Small intestine (tissue), 7 donors: ENCODE measurements around the gene TRPM3. TPM values are rescaled to one million over a fixed set of nuclear protein-coding genes. Genes with fewer than 3 reads are reported as not detected.

Experiments used
- DNase-seq, 2 donors: peaks; one replicate each; pipeline versions ENCODE4 v3.0.0 to v3.0.0-alpha.2; 2013
- FAIRE-seq: peaks from 2 replicates; lab custom pipeline; 2012; peaks lifted over from hg19 to GRCh38; lab: Jason Lieb, UNC
- H3K27ac ChIP-seq, 3 donors: one replicate each; pipeline ENCODE4 v1.5.1; 2013; ENCODE audit warnings: low read length in 2 of 3, mild to moderate bottlenecking in 2 of 3, control low read depth in 1 of 3, inconsistent platforms in 1 of 3, low read depth in 1 of 3, moderate library complexity in 1 of 3
- H3K27me3 ChIP-seq, 3 donors: one replicate each; pipeline ENCODE4 v1.6.1; 2013; ENCODE audit warnings: low read length in 3 of 3, inconsistent platforms in 1 of 3; ENCODE audit not compliant: control insufficient read depth in 3 of 3, insufficient read depth in 3 of 3
- H3K36me3 ChIP-seq, 3 donors: one replicate each; pipeline ENCODE4 v1.6.1; 2013; ENCODE audit warnings: low read length in 3 of 3, inconsistent platforms in 1 of 3, low read depth in 1 of 3, mild to moderate bottlenecking in 1 of 3, moderate library complexity in 1 of 3; ENCODE audit not compliant: control insufficient read depth in 3 of 3, insufficient read depth in 2 of 3
- H3K4me1 ChIP-seq, 3 donors: one replicate each; pipeline ENCODE4 v1.6.1; 2013; ENCODE audit warnings: low read length in 2 of 3, inconsistent platforms in 1 of 3, low read depth in 1 of 3, mild to moderate bottlenecking in 1 of 3, moderate library complexity in 1 of 3; ENCODE audit not compliant: control insufficient read depth in 3 of 3, insufficient read depth in 2 of 3
- H3K4me3 ChIP-seq, 3 donors: one replicate each; pipeline ENCODE4 v1.5.1; 2013; ENCODE audit warnings: low read length in 3 of 3, control low read depth in 1 of 3, inconsistent platforms in 1 of 3, low read depth in 1 of 3, mild to moderate bottlenecking in 1 of 3, moderate library complexity in 1 of 3
- H3K9me3 ChIP-seq, 2 donors: one replicate each; pipeline ENCODE4 v1.6.1; 2013; ENCODE audit warnings: low read depth in 1 of 2, low read length in 1 of 2; ENCODE audit not compliant: control insufficient read depth in 2 of 2, insufficient read depth in 1 of 2
- WGBS, 3 donors: extraction: QIAGEN DNeasy Blood & Tissue Kit; methylation state at CpG; one replicate each; pipeline ENCODE4 v1.1.7; 2013; 5-methylcytosine and 5-hydroxymethylcytosine counted together
- polyA plus RNA-seq, 4 donors: library from polyadenylated mRNA; stranded (reverse) in 3 of 4; unstranded in 1 of 4; fragments of 200-250 nt in 3 of 4; fragments of 120-200 nt in 1 of 4; gene quantifications; one replicate each; pipeline versions ENCODE4 v1.2.1 to v1.2.3, GENCODE V29; 2013
- donor health status: healthy with polysubstance abuse.
- donor health status: control.
- donor health status: control.
- donor health status: Bipolar disorder and iron deficiency.
- donor health status: healthy.

The TRPM3 gene
- polyA plus RNA-seq, 4 donors = 0.15 to 2.5 (median 0.78) TPM

- Histone ChIP-seq H3K27me3 (no peaks in the 10 kb centered on the region), H3K36me3 (no peaks in the 10 kb centered on the region), H3K27ac (no peak overlapping the region), H3K4me1 (no peaks in the 10 kb centered on the region), H3K4me3 (no peak overlapping the region), H3K9me3 (no peaks in the 10 kb centered on the region)
- DNase-seq (no peak), FAIRE-seq (no peak)
Observed at GRCh38 chr9:70964861-70965260, 156.6 kb downstream of the TRPM3 start.

GRCh38 chr9:70963554-70963953 is 157.9 kb downstream of the TRPM3 start:
- Histone ChIP-seq H3K27ac (no peak overlapping the region), H3K9me3 (no peaks in the 10 kb centered on the region), H3K4me3 (no peak overlapping the region), H3K4me1 (no peaks in the 10 kb centered on the region), H3K36me3 (no peaks in the 10 kb centered on the region), H3K27me3 (no peaks in the 10 kb centered on the region)
- DNase-seq (no peak), FAIRE-seq (no peak)
- WGBS, 3 donors = 74 to 76% (median 76%) methylated on average over 3 of the region's 3 CpGs

- Histone ChIP-seq H3K36me3 (no peaks in the 10 kb centered on the region), H3K9me3 (no peaks in the 10 kb centered on the region), H3K27me3 (no peaks in the 10 kb centered on the region), H3K27ac (no peak overlapping the region), H3K4me3 (no peak overlapping the region), H3K4me1 (no peaks in the 10 kb centered on the region)
- no peak for FAIRE-seq
- 72 to 80% (median 80%) methylated on average over 4 of the region's 4 CpGs for WGBS, 3 donors
- DNase-seq = no peak
Observed at GRCh38 chr9:70962761-70963440, 158.5 kb downstream of the TRPM3 start.

- no peaks in the 10 kb centered on the region for H3K4me1 ChIP-seq
- H3K27ac ChIP-seq = no peak overlapping the region
- H3K36me3 ChIP-seq = no peaks in the 10 kb centered on the region
- FAIRE-seq = no peak
- no peak for DNase-seq
- H3K9me3 ChIP-seq = no peaks in the 10 kb centered on the region
- WGBS, 3 donors = 74 to 91% (median 85%) methylated on average over 2 of the region's 2 CpGs
- H3K4me3 ChIP-seq = no peak overlapping the region
- H3K27me3 ChIP-seq = no peaks in the 10 kb centered on the region
Observed at GRCh38 chr9:70959366-70959765, 162.1 kb downstream of the TRPM3 start.

GRCh38 chr9:70954596-70955143 is 166.8 kb downstream of the TRPM3 start:
- DNase-seq (no peak), FAIRE-seq (no peak)
- Histone ChIP-seq H3K9me3 (no peaks in the 10 kb centered on the region), H3K4me1 (no peaks in the 10 kb centered on the region), H3K4me3 (no peak overlapping the region), H3K27me3 (no peaks in the 10 kb centered on the region), H3K27ac (no peak overlapping the region), H3K36me3 (no peaks in the 10 kb centered on the region)
- WGBS, 3 donors = 70 to 78% (median 72%) methylated on average over 8 of the region's 8 CpGs

GRCh38 chr9:70954126-70954525 is 167.3 kb downstream of the TRPM3 start:
- Histone ChIP-seq H3K9me3 (no peaks in the 10 kb centered on the region), H3K27me3 (no peaks in the 10 kb centered on the region), H3K36me3 (no peaks in the 10 kb centered on the region), H3K4me1 (no peaks in the 10 kb centered on the region), H3K4me3 (no peak overlapping the region), H3K27ac (no peak overlapping the region)
- FAIRE-seq (no peak), DNase-seq (no peak)
- 31 to 74% (median 61%) methylated on average over 1 of the region's 1 CpG for WGBS, 3 donors

GRCh38 chr9:70951749-70952727 is 169.4 kb downstream of the TRPM3 start:
- DNase-seq (no peak), FAIRE-seq (no peak)
- no peak overlapping the region for H3K4me3 ChIP-seq
- H3K36me3 ChIP-seq = no peaks in the 10 kb centered on the region
- no peaks in the 10 kb centered on the region for H3K9me3 ChIP-seq
- 87 to 90% (median 89%) methylated on average over 4 of the region's 4 CpGs for WGBS, 3 donors
- H3K4me1 ChIP-seq = no peaks in the 10 kb centered on the region
- H3K27ac ChIP-seq = no peak overlapping the region
- H3K27me3 ChIP-seq = no peaks in the 10 kb centered on the region

GRCh38 chr9:70950270-70950669 is 171.2 kb downstream of the TRPM3 start:
- H3K4me3 ChIP-seq = no peak overlapping the region
- H3K27me3 ChIP-seq = no peaks in the 10 kb centered on the region
- 40 to 48% (median 45%) methylated on average over 2 of the region's 2 CpGs for WGBS, 3 donors
- no peaks in the 10 kb centered on the region for H3K36me3 ChIP-seq
- H3K4me1 ChIP-seq = no peaks in the 10 kb centered on the region
- no peak overlapping the region for H3K27ac ChIP-seq
- DNase-seq (no peak), FAIRE-seq (no peak)
- H3K9me3 ChIP-seq = no peaks in the 10 kb centered on the region
